Omental fat pad (tissue), 4 donors: ENCODE measurements around the gene NPSR1. TPM values are rescaled to one million over a fixed set of nuclear protein-coding genes. Genes with fewer than 3 reads are reported as not detected.

Experiments
- ATAC-seq: fragments of 150-250 bp; one replicate; pipeline ENCODE4 v1.9.1; 2016; ENCODE audit warnings: mild to moderate bottlenecking, moderate library complexity; ENCODE audit not compliant: low FRiP score
- DNase-seq: peaks from one replicate; pipeline ENCODE4 v3.0.0-alpha.2; 2019; ENCODE audit warnings: low spot score
- total RNA-seq, 4 donors: library from RNA; depleted of rRNA; stranded (reverse); fragments of >200 nt; gene quantifications; one replicate each; pipeline ENCODE4 v1.1.0, GENCODE V29; 2016
- TF ChIP-seq, protein P1 (sequence below), 3 donors: fragments of 450-650 bp; IDR thresholded peaks; one replicate each; pipeline ENCODE4 v1.5.1; 2016 to 2017; ENCODE audit warnings: antibody characterized with exemption in 3 of 3, mild to moderate bottlenecking in 3 of 3, moderate library complexity in 2 of 3

The NPSR1 gene
- total RNA-seq, 4 donors from 2014 or later: not detected

GRCh38 chr7:34748728-34749089 is 90.7 kb downstream of the NPSR1 start:
- TF ChIP-seq, protein P1, sequence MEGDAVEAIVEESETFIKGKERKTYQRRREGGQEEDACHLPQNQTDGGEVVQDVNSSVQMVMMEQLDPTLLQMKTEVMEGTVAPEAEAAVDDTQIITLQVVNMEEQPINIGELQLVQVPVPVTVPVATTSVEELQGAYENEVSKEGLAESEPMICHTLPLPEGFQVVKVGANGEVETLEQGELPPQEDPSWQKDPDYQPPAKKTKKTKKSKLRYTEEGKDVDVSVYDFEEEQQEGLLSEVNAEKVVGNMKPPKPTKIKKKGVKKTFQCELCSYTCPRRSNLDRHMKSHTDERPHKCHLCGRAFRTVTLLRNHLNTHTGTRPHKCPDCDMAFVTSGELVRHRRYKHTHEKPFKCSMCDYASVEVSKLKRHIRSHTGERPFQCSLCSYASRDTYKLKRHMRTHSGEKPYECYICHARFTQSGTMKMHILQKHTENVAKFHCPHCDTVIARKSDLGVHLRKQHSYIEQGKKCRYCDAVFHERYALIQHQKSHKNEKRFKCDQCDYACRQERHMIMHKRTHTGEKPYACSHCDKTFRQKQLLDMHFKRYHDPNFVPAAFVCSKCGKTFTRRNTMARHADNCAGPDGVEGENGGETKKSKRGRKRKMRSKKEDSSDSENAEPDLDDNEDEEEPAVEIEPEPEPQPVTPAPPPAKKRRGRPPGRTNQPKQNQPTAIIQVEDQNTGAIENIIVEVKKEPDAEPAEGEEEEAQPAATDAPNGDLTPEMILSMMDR (IDR thresholded peaks at IDR 0.05): no peak
- ATAC-seq: no peak

GRCh38 chr7:34749446-34749845 is 91.4 kb downstream of the NPSR1 start:
- DNase-seq (no peak), ATAC-seq (no peak)
- TF ChIP-seq, protein P1 (IDR thresholded peaks at IDR 0.05): no peak

More at GRCh38 chr7:34748728-34749089, 90.7 kb downstream of the NPSR1 start:
- DNase-seq: no peak

DNA sequence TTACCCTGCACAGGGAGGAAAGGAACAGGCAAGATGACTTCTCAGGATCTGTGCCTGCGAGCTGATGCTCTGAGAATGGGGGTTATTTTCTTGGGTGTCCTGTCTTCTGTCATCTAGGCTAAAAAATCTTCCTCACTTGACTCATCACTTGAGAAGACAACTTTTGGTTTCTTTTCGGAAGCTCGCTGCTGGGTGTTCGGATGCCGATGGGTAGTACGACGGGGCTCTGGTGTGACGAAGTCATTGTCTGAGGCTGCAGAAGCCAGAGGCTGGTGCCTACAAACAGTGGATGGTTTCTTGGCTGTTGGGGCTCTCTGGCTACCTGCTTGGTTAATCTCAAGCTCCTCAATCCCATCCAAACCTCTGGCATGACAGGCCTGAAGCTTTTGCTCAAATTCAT is 92.2 kb downstream of the NPSR1 start:
- ATAC-seq (no peak), DNase-seq (no peak)
- TF ChIP-seq, protein P1 (IDR thresholded peaks at IDR 0.05): no peak

DNA sequence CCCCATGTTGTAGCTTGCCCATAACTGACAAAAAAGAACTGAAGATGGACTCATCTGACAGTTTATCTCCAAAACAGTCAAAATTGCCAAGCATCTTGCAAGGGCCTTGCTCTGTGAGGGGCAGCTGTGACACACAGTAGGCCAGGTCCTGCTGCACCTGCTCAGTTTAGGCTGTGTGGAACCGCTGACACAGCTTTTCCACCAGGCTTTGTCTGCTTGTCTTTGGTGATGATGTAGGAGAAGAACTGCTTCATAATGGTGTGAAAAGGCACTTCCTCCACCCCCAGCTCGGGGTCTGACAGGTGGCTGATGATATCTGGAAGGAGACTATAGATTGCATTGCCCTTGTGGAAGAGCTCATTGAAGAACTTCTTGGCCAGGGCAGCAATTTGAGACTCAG is 92.6 kb downstream of the NPSR1 start:
- DNase-seq (no peak), ATAC-seq (no peak)
- TF ChIP-seq, protein P1 (IDR thresholded peaks at IDR 0.05): no peak

DNA sequence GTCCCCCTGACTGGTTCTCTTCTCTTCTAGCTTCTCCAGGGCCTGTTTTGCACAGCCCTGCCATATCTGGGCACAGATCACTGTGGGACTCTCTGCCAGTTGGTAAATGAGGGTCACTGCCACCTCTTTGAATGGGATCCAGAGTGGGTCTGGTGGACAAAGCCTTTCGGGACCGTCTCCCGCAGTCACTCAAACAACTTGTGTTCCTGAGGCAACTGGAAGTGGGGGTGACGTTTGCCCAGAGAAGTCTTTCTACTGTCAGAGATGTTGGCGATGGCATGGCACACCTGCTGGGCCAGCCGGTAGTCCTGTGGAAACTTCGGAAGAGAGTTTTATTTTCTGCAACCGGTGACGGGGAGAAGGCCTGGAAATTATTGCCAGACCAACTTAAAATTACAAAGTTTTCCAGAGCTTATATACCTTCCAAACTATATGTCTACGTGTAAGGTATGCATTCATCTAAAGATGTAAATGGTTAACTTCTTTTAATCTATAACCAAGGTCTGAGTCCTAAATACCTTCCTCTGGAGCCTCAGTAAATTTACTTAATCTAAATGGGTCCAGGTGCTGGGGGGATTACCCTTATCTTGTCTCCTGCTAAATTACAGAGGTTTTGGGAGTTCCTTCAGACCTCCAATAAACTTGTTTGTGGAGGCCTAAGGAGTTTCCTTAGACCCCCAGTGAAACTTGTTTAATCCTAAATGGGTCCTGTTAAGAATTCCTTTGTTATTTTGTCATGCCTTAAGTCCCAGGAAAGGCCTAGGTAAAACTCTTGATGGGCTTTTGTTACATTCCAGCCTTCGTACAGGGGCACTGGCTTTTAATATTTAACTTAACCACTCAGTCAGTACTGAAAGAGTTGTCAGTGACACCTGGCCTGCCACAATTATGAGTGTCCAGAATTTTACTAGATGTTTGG is 94.0 kb downstream of the NPSR1 start:
- DNase-seq (no peak), ATAC-seq (no peak)
- TF ChIP-seq, protein P1 (IDR thresholded peaks at IDR 0.05): no peak

DNA sequence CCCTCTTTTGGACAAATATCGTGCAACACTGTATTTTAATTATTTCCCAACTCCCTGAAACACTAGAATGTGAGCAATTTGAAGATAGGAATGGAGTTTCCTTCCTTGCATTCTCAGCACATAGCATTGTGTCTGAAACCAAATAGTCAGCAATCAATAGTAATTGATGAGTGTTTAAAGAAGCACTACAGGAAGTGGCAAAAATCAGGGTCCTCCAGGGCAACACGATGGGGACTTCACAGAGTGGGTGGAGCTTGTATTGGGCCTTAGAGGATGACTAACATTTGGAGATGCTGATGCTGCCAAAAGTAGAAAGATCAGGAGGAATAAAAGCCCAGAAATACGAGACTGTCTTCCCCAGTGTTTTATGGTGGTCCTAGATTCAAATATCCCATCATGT is 94.9 kb downstream of the NPSR1 start:
- ATAC-seq (no peak), DNase-seq (no peak)
- TF ChIP-seq, protein P1 (IDR thresholded peaks at IDR 0.05): no peak

DNA sequence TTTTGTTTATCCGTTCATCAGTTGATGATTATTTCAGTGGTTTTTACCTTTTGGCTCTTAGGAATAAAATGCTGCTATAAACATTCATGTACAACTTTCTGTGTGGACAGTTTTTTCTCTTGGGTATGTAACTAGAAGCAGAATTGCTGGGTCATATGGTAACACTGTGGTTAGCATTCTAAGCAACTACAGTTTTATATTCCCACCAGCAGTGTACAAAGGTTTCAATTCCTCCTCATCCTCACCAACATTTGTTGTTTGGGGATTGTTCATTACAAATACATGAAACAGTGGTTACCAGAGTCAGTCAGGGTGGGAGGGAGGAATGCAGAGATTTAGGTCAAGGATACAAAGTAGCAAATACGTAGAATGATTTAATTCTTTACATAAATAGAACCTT is 97.0 kb downstream of the NPSR1 start:
- no peak for ATAC-seq
- TF ChIP-seq, protein P1 (IDR thresholded peaks at IDR 0.05): no peak
- no peak for DNase-seq
